Fibroblast of lung (primary cell): ENCODE data around the gene LDLRAD4. TPM values are rescaled to one million over a fixed set of nuclear protein-coding genes. Genes with fewer than 3 reads are reported as not detected.

Source experiments
- DNase-seq, 2 donors: peaks; one replicate each; pipeline versions ENCODE4 v3.0.0 to v3.0.0-alpha.2; 2010; ENCODE audit warnings: low read depth in 2 of 2
- H2AFZ ChIP-seq: 2 replicates; pipeline ENCODE4 v1.5.1; 2012; ENCODE audit warnings: low read length, control low read depth, inconsistent platforms
- H3K27ac ChIP-seq: 2 replicates; pipeline ENCODE4 v1.5.1; 2011; ENCODE audit warnings: low read length, control low read depth; ENCODE audit not compliant: insufficient read depth
- H3K27me3 ChIP-seq: 2 replicates; pipeline ENCODE4 v1.5.1; 2011; ENCODE audit warnings: mild to moderate bottlenecking, low read length; ENCODE audit not compliant: control insufficient read depth, insufficient read depth
- H3K36me3 ChIP-seq: 2 replicates; pipeline ENCODE4 v1.5.1; 2011; ENCODE audit warnings: low read length; ENCODE audit not compliant: control insufficient read depth, insufficient read depth
- H3K4me1 ChIP-seq: 2 replicates; pipeline ENCODE4 v1.5.1; 2011; ENCODE audit warnings: low read length; ENCODE audit not compliant: control insufficient read depth, insufficient read depth; ENCODE audit errors: extremely low read depth
- H3K4me2 ChIP-seq: 2 replicates; pipeline ENCODE4 v1.5.1; 2011; ENCODE audit warnings: low read length, control low read depth; ENCODE audit not compliant: insufficient read depth; ENCODE audit errors: extremely low read depth
- H3K4me3 ChIP-seq, 4 experiments: fragments of 200-600 bp in 1 of 4; sonication (generic) in 1 of 4; replicated peaks in 1 of 4; 2 replicates each; pipeline ENCODE4 v1.5.1; 2011 to 2016; ENCODE audit warnings: low read length in 4 of 4, low read depth in 3 of 4, mild to moderate bottlenecking in 3 of 4, control low read depth in 2 of 4, inconsistent platforms in 1 of 4, mixed read lengths in 1 of 4; ENCODE audit not compliant: insufficient read depth in 1 of 4; ENCODE audit errors: control extremely low read depth in 1 of 4
- H3K79me2 ChIP-seq: 2 replicates; pipeline ENCODE4 v1.5.1; 2012; ENCODE audit warnings: mild to moderate bottlenecking, low read length, inconsistent platforms; ENCODE audit not compliant: control insufficient read depth, insufficient read depth
- H3K9ac ChIP-seq: 2 replicates; pipeline ENCODE4 v1.5.1; 2011; ENCODE audit warnings: mild to moderate bottlenecking, low read length, control low read depth; ENCODE audit not compliant: insufficient read depth
- H3K9me3 ChIP-seq: 2 replicates; pipeline ENCODE4 v1.5.1; 2012; ENCODE audit warnings: low read depth, low read length; ENCODE audit not compliant: control insufficient read depth, insufficient read depth
- H4K20me1 ChIP-seq: 2 replicates; pipeline ENCODE4 v1.5.1; 2011; ENCODE audit warnings: low read length; ENCODE audit not compliant: control insufficient read depth, insufficient read depth; ENCODE audit errors: extremely low read depth
- CTCF ChIP-seq, 2 donors: IDR thresholded peaks in 1 of 2; conservative IDR thresholded peaks in 1 of 2; 1 replicate in 1 of 2; 2 replicates in 1 of 2; pipeline ENCODE4 v1.5.1; 2011 to 2012; ENCODE audit warnings: low read length in 2 of 2, control low read depth in 1 of 2, inconsistent platforms in 1 of 2, low read depth in 1 of 2, mild to moderate bottlenecking in 1 of 2
- EZH2 ChIP-seq: IDR thresholded peaks from 2 replicates; pipeline ENCODE4 v1.5.1; 2012; ENCODE audit warnings: low read length, control low read depth, mild to moderate bottlenecking; ENCODE audit errors: missing control alignments
- polyA plus RNA-seq, 2 donors: library from polyadenylated mRNA; depleted of rRNA in 1 of 2; stranded (reverse) in 1 of 2; unstranded in 1 of 2; fragments of >200 nt; gene quantifications; 2 replicates each; pipeline ENCODE4 v1.2.1, GENCODE V29; 2011 to 2012; ENCODE audit warnings: missing spikeins in 1 of 2
- total RNA-seq: library from RNA; depleted of rRNA; stranded (reverse); fragments of >200 nt; gene quantifications from 2 replicates; pipeline ENCODE4 v1.2.1, GENCODE V29; 2014

Gene LDLRAD4
- total and polyA plus RNA-seq, 2 donors (not counting 1 experiment from before 2014, with no cell fraction given) = not detected

GRCh38 chr18:13585379-13586153 lies 367.0 kb downstream of the LDLRAD4 start:
- H3K4me1 ChIP-seq = no peaks in the 10 kb centered on the region
- no peak overlapping the region for H3K27ac ChIP-seq
- H3K9ac ChIP-seq = no peak overlapping the region
- H3K36me3 ChIP-seq = no peaks in the 10 kb centered on the region
- no peaks in the 10 kb centered on the region for H4K20me1 ChIP-seq
- DNase-seq = no peak
- H3K4me3 ChIP-seq = no peak overlapping the region
- no peak overlapping the region for H2AFZ ChIP-seq
- TF ChIP-seq CTCF (conservative IDR thresholded peaks at IDR 0.05 in 1 of 2, IDR thresholded peaks at IDR 0.05 in 1 of 2; ENCODE audit: low read depth in 1 of 2, low read length in 2 of 2) = no peak
- TF ChIP-seq EZH2 = no peak
- no peak overlapping the region for H3K4me2 ChIP-seq
- no peaks in the 10 kb centered on the region for H3K27me3 ChIP-seq
- H3K9me3 ChIP-seq = no peaks in the 10 kb centered on the region
- H3K79me2 ChIP-seq = no peaks in the 10 kb centered on the region

- Histone ChIP-seq H3K4me2 (no peak overlapping the region), H4K20me1 (no peaks in the 10 kb centered on the region), H3K27me3 (no peaks in the 10 kb centered on the region), H2AFZ (no peak overlapping the region), H3K36me3 (no peaks in the 10 kb centered on the region), H3K4me3 (no peak overlapping the region), H3K4me1 (no peaks in the 10 kb centered on the region), H3K9ac (no peak overlapping the region), H3K9me3 (no peaks in the 10 kb centered on the region), H3K27ac (no peak overlapping the region), H3K79me2 (no peaks in the 10 kb centered on the region)
- TF ChIP-seq EZH2 (no peak), CTCF (conservative IDR thresholded peaks at IDR 0.05 in 1 of 2, IDR thresholded peaks at IDR 0.05 in 1 of 2; ENCODE audit: low read depth in 1 of 2, low read length in 2 of 2) (no peak)
- no peak for DNase-seq
These were observed 368.4 kb downstream of the LDLRAD4 start for GRCh38 chr18:13587001-13587400.

GRCh38 chr18:13587477-13587876 lies 368.9 kb downstream of the LDLRAD4 start:
- Histone ChIP-seq H3K4me2 (no peak overlapping the region), H3K27ac (no peak overlapping the region), H3K9me3 (no peaks in the 10 kb centered on the region), H3K4me3 (no peak overlapping the region), H4K20me1 (no peaks in the 10 kb centered on the region), H3K9ac (no peak overlapping the region), H3K79me2 (no peaks in the 10 kb centered on the region), H2AFZ (no peak overlapping the region), H3K27me3 (no peaks in the 10 kb centered on the region), H3K4me1 (no peaks in the 10 kb centered on the region), H3K36me3 (no peaks in the 10 kb centered on the region)
- TF ChIP-seq EZH2 (no peak), CTCF (conservative IDR thresholded peaks at IDR 0.05 in 1 of 2, IDR thresholded peaks at IDR 0.05 in 1 of 2; ENCODE audit: low read depth in 1 of 2, low read length in 2 of 2) (no peak)
- no peak for DNase-seq
